ENCODE results near the gene NFIA.

- no peak for TF ChIP-seq CTCF (conservative IDR thresholded peaks at IDR 0.05; ENCODE audit: low read depth, low read length)
- no peak for TF ChIP-seq EZH2 (IDR thresholded peaks at IDR 0.05; ENCODE audit: borderline replicate concordance, low read depth, low read length, poor library complexity, severe bottlenecking)
These were observed 345.8 kb downstream of the NFIA start for GRCh38 chr1:61428146-61428545.
